Measurements from ENCODE around the gene RABGGTA.

DNA sequence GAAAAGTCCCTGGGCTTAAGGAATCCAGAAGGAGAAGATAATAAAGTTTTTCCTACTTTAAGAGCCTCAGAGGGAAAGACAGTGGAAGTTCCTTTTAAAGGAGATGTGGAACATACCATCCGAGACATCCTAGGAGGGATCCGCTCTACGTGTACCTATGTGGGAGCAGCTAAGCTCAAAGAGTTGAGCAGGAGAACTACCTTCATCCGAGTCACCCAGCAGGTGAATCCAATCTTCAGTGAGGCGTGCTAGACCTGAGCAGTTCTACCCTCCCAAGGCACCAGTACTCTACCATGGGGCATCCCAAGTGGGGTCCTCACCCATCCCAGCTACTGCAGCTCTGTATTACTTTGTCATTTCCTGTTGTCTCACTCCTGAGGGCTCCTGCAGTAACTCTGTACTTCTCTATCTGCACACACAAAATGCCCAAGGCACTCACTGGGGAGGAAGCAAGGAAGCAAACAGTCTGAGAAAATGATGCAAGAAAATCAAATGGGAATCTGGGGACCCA is 32.8 kb downstream of the RABGGTA start:
- TF ChIP-seq, protein P1, sequence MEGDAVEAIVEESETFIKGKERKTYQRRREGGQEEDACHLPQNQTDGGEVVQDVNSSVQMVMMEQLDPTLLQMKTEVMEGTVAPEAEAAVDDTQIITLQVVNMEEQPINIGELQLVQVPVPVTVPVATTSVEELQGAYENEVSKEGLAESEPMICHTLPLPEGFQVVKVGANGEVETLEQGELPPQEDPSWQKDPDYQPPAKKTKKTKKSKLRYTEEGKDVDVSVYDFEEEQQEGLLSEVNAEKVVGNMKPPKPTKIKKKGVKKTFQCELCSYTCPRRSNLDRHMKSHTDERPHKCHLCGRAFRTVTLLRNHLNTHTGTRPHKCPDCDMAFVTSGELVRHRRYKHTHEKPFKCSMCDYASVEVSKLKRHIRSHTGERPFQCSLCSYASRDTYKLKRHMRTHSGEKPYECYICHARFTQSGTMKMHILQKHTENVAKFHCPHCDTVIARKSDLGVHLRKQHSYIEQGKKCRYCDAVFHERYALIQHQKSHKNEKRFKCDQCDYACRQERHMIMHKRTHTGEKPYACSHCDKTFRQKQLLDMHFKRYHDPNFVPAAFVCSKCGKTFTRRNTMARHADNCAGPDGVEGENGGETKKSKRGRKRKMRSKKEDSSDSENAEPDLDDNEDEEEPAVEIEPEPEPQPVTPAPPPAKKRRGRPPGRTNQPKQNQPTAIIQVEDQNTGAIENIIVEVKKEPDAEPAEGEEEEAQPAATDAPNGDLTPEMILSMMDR (conservative IDR thresholded peaks at IDR 0.05; ENCODE audit: low read length): no peak
- TF ChIP-seq EZH2phosphoT487 (IDR thresholded peaks at IDR 0.05; ENCODE audit: borderline replicate concordance, low read depth, low read length): no peak

Measured in OCI-LY7 (cell line).